K562 (cell line): ENCODE data around the gene MAS1L. TPM values are rescaled to one million over a fixed set of nuclear protein-coding genes. Genes with fewer than 3 reads are reported as not detected.
"Not testable (repeated sequence)": the region's sequence is repeated elsewhere in the genome, so short reads cannot be mapped to it uniquely, and the experiment has no call there.

Experiments
- ATAC-seq: fragments of 200-7000 bp; cut with Tn5 transposase; 3 replicates; pipeline ENCODE4 v1.9.1; 2020; ENCODE audit warnings: moderate library complexity
- BruUV-seq: library from RNA; stranded (reverse); fragments of 400-500 nt; replicated peaks from 2 replicates; lab custom pipeline; 2021; lab: Mats Ljungman, UMichigan
- CTCF ChIA-PET: fragments of 300-600 bp; formaldehyde crosslinking; extraction: SDS; loops from one replicate; lab custom pipeline; 2021; ENCODE audit warnings: low intra/inter-chr PET ratio; lab: Yijun Ruan, JAX
- POLR2A ChIA-PET: fragments of 300-600, 350-650 bp; sonication (Branson Sonifier 250); formaldehyde crosslinking; extraction: SDS; loops from one replicate; lab custom pipeline; 2021; ENCODE audit warnings: antibody characterized with exemption, inconsistent platforms; lab: Yijun Ruan, JAX
- DNase-seq, 4 experiments: peaks; one replicate each; pipeline versions ENCODE4 v3.0.0 to v3.0.0-alpha.2; 2011 to 2018; ENCODE audit warnings: low spot score in 3 of 4, mixed read lengths in 3 of 4; ENCODE audit errors: extremely low read depth in 1 of 4
- FAIRE-seq: peaks from 2 replicates; lab custom pipeline; 2011; peaks lifted over from hg19 to GRCh38; lab: Jason Lieb, UNC
- H2AFZ ChIP-seq: 2 replicates; pipeline ENCODE4 v1.6.0; 2011; ENCODE audit warnings: low read depth, low read length, control low read depth, inconsistent platforms
- H3K27ac ChIP-seq: fragments of 200-600 bp; 3 replicates; pipeline ENCODE4 v1.8.0; 2011; ENCODE audit warnings: low read depth, mild to moderate bottlenecking, control low read depth, inconsistent platforms, low read length, moderate library complexity, mixed read lengths; ENCODE audit errors: extremely low read depth
- H3K27me3 ChIP-seq, 2 experiments: fragments of 300-600 bp in 1 of 2; 2 replicates in 1 of 2; 3 replicates in 1 of 2; pipeline versions ENCODE4 v1.6.0 to v1.8.0; 2011; ENCODE audit warnings: inconsistent platforms in 2 of 2, low read length in 2 of 2, mild to moderate bottlenecking in 1 of 2, mixed read lengths in 1 of 2, moderate library complexity in 1 of 2; ENCODE audit not compliant: control insufficient read depth in 2 of 2, insufficient read depth in 2 of 2
- H3K36me3 ChIP-seq: fragments of 300-600 bp; 3 replicates; pipeline ENCODE4 v1.8.0; 2011; ENCODE audit warnings: mild to moderate bottlenecking, low read length, inconsistent platforms; ENCODE audit not compliant: control insufficient read depth, insufficient read depth
- H3K4me1 ChIP-seq, 2 experiments: fragments of 200-600 bp in 1 of 2; replicated peaks in 1 of 2; 2 replicates in 1 of 2; 3 replicates in 1 of 2; pipeline versions ENCODE4 v1.5.1 to v1.8.0; 2011; ENCODE audit warnings: inconsistent platforms in 2 of 2, low read length in 2 of 2, mild to moderate bottlenecking in 1 of 2, mixed read lengths in 1 of 2, moderate library complexity in 1 of 2; ENCODE audit not compliant: control insufficient read depth in 2 of 2, insufficient read depth in 2 of 2
- H3K4me2 ChIP-seq: 2 replicates; pipeline ENCODE4 v1.6.1; 2011; ENCODE audit warnings: low read length, control low read depth, inconsistent platforms, mixed read lengths; ENCODE audit not compliant: insufficient read depth
- H3K4me3 ChIP-seq: fragments of 200-600 bp; sonication (generic), shearing (Covaris generic); 2 replicates; pipeline ENCODE4 v1.5.1; 2016; ENCODE audit warnings: control low read depth, inconsistent platforms
- H3K79me2 ChIP-seq: fragments of 200-600 bp; 3 replicates; pipeline ENCODE4 v1.8.0; 2011; ENCODE audit warnings: low read length, inconsistent platforms; ENCODE audit not compliant: control insufficient read depth, insufficient read depth
- H3K9ac ChIP-seq, 2 experiments: 2 replicates each; pipeline versions ENCODE4 v1.6.0 to v1.6.1; 2011; ENCODE audit warnings: low read depth in 2 of 2, low read length in 2 of 2, control low read depth in 1 of 2, inconsistent platforms in 1 of 2, mild to moderate bottlenecking in 1 of 2, mixed read lengths in 1 of 2; ENCODE audit not compliant: insufficient read depth in 1 of 2
- H3K9me1 ChIP-seq: one replicate; pipeline ENCODE4 v1.6.0; 2011; ENCODE audit warnings: inconsistent platforms, mild to moderate bottlenecking, low read length, moderate library complexity; ENCODE audit not compliant: control insufficient read depth, insufficient read depth
- H3K9me3 ChIP-seq: replicated peaks from 2 replicates; pipeline ENCODE4 v1.5.1; 2011; ENCODE audit warnings: low read depth, low read length, inconsistent platforms; ENCODE audit not compliant: control insufficient read depth, insufficient read depth
- H4K20me1 ChIP-seq: replicated peaks from 2 replicates; pipeline ENCODE4 v1.6.1; 2011; ENCODE audit warnings: low read length, inconsistent platforms, mixed read lengths; ENCODE audit not compliant: control insufficient read depth, insufficient read depth
- ATF7 ChIP-seq: fragments of 450-650 bp; IDR thresholded peaks from 2 replicates; pipeline ENCODE4 v1.7.1; 2014; ENCODE audit warnings: mild to moderate bottlenecking, moderate library complexity
- C11orf30 ChIP-seq: fragments of 450-650 bp; IDR thresholded peaks from 2 replicates; pipeline ENCODE4 v1.6.1; 2016; ENCODE audit warnings: low read depth, mild to moderate bottlenecking
- CXXC5 ChIP-seq: fragments of 250-450 bp; sonication (Bioruptor Pico); IDR thresholded peaks from 2 replicates; pipeline ENCODE4 v1.8.0; 2022; ENCODE audit warnings: inconsistent platforms, mild to moderate bottlenecking, moderate library complexity
- MIER1 ChIP-seq: fragments of 450-650 bp; IDR thresholded peaks from 2 replicates; pipeline ENCODE4 v1.6.1; 2016; ENCODE audit warnings: antibody characterized with exemption, mild to moderate bottlenecking, low read depth
- PHF8 ChIP-seq: fragments of 200-600 bp; sonication (generic); IDR thresholded peaks from 2 replicates; pipeline ENCODE4 v1.6.1; 2012; ENCODE audit warnings: mixed run types, mild to moderate bottlenecking, inconsistent platforms, low read length, moderate library complexity, borderline replicate concordance
- POLR2H ChIP-seq: IDR thresholded peaks from 2 replicates; pipeline ENCODE4 v1.6.1; 2016; ENCODE audit warnings: missing genetic modification characterization, low read depth, mild to moderate bottlenecking, control low read depth, missing compliant biosample characterization, moderate library complexity
- RAD21 ChIP-seq, 2 experiments: fragments of 250-450 bp in 1 of 2; fragments of 450-650 bp in 1 of 2; sonication (Bioruptor Pico) in 1 of 2; formaldehyde crosslinking in 1 of 2; IDR thresholded peaks in 1 of 2; conservative IDR thresholded peaks in 1 of 2; 2 replicates each; pipeline versions ENCODE4 v1.4.0 to v1.8.0; 2020 to 2022; ENCODE audit warnings: mild to moderate bottlenecking in 2 of 2, moderate library complexity in 1 of 2
- WGBS: fragments of 100-300 bp; shearing (Covaris generic); methylation state at CpG from one replicate; pipeline ENCODE4 v1.1.6; 2016; ENCODE audit warnings: low coverage, mixed read lengths; ENCODE audit not compliant: insufficient coverage; ENCODE audit errors: missing lambda C conversion rate; 5-methylcytosine and 5-hydroxymethylcytosine counted together
- in situ Hi-C: fragments of 300-500 bp; cut with MboI; formaldehyde crosslinking; loops from 4 replicates; pipeline ENCODE4 v1.15.0; 2018; ENCODE audit warnings: inconsistent platforms, mixed read lengths
- intact Hi-C: fragments of 100-400 bp; cut with micrococcal nuclease; formaldehyde crosslinking; loops from 2 replicates; pipeline ENCODE4 v1.14.2; 2022
- polyA plus RNA-seq, 8 experiments: library from polyadenylated mRNA; depleted of rRNA in 4 of 8; stranded (reverse) in 5 of 8; unstranded in 3 of 8; fragments of >200 nt; fragmentation: Nextera tagmentation in 2 of 8; fragmentation: Illumina TruSeq in 1 of 8; extraction: Ambion mirVana in 2 of 8; extraction: Trizol in 1 of 8; gene quantifications; 2 replicates each; pipeline versions ENCODE4 v1.2.1 to v1.2.3, GENCODE V29; 2011 to 2014; ENCODE audit warnings: inconsistent platforms in 1 of 8, missing spikeins in 1 of 8
- total RNA-seq, 7 experiments: library from RNA; depleted of rRNA in 6 of 7; stranded (reverse); fragments of >200 nt in 6 of 7; fragmentation: Illumina TruSeq in 2 of 7; extraction: Trizol in 2 of 7; gene quantifications; 2 replicates each; pipeline versions ENCODE4 v1.2.1 to v1.2.3, GENCODE V29; 2011 to 2021; ENCODE audit warnings: low replicate concordance in 1 of 7
- TF ChIP-seq, protein P1 (sequence below): fragments of 450-650 bp; formaldehyde crosslinking; IDR thresholded peaks from 2 replicates; pipeline ENCODE4 v1.4.0; 2020; ENCODE audit warnings: mild to moderate bottlenecking, moderate library complexity

The MAS1L gene
- total and polyA plus RNA-seq, 9 of the 15 experiments (the other 6 are each of a cell fraction or from before 2014, with no cell fraction given): not detected

DNA sequence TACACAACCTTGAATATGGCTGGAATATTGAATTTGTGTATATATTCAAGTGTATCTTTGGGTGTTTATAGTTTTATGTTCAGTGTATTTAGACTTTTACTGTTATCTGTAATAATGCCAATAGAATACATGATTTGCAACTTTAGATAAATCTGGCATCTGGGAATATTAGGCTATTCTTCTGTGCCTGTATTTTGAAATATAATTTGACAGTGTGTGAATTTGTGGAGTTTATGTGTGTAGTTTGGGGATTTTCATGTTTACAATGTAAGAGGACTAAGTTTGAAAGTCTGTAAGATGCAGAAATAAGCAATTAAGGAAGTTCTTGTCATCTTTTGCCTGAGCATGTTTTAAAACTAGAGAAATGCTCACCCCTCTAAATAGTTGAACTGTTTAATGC is 48.8 kb downstream of the MAS1L start, which contains the start of gene OR10C1:
OR10C1 (plus strand) TSS at position 301 of the 400 bp plus-strand sequence. CDS start 710 bp downstream, outside the sequence.
- in situ Hi-C loops (no loop called here), intact Hi-C loops (loop anchor here (5.0 kb wide), 2 partner anchors 78 to 213 kb away; no protein-coding TSS in a partner anchor)
- Histone ChIP-seq H3K4me2 (no peak within 1 kb of the TSS), H3K4me3 (no peak within 1 kb of the TSS), H2AFZ (no peak within 1 kb of the TSS), H3K4me1 (0 out of 5 replicates have a peak, but pooled peaks cover 0 to 3% of the 10 kb centered on the region in 2 experiments), H3K9me1 (no peaks in the 10 kb centered on the region), H3K27ac (no peak within 1 kb of the TSS), H3K79me2 (no peaks in the 10 kb centered on the region), H3K36me3 (no peaks in the 10 kb centered on the region), H4K20me1 (no peaks in the 10 kb centered on the region), H3K27me3 (peaks cover 0 to 11% of the 10 kb centered on the region in 2 experiments; a peak in 3 of 5 replicates), H3K9me3 (no peaks in the 10 kb centered on the region), H3K9ac (no peak within 1 kb of the TSS)
- TF ChIP-seq PHF8 (no peak), POLR2H (tag) (no peak), MIER1 (no peak), ATF7 (no peak)
- no TSS peak for BruUV-seq
- ATAC-seq: no peak
- DNase-seq: no peak
- POLR2A ChIA-PET: no interaction called here
- FAIRE-seq: no peak
- CTCF ChIA-PET: no interaction called here

DNA sequence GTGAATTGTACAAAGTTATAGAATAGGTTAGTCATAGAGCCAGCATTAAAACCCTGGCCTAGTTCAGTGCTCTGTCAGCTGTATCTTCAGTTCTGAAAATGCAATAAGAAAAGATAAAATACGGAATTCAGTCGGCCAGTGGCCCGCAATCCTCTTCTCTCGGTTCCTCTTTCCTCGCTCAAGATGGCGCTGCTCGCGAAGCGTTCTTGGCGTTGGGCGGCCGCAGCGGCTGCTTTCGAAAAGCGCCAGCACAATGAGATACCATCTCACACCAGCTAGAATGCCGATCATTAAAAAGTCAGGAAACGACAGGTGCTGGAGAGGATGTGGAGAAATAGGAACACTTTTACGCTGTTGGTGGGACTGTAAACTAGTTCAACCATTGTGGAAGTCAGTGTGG is 51.0 kb downstream of the MAS1L start:
- DNase-seq: peak in 2 of 4 experiments; percentile 35 to 71
- peak; percentile 80 for FAIRE-seq
- H3K9ac ChIP-seq, BruUV-seq, H3K27ac ChIP-seq, H4K20me1 ChIP-seq, H3K79me2 ChIP-seq, POLR2A ChIA-PET, H3K4me1 ChIP-seq, in situ Hi-C loops, H3K4me3 ChIP-seq, H3K9me3 ChIP-seq, H3K4me2 ChIP-seq, H3K9me1 ChIP-seq, H3K36me3 ChIP-seq: not testable (repeated sequence)
- H3K27me3 ChIP-seq: peaks cover 0 to 15% of the 10 kb centered on the region in 2 experiments; a peak in 3 of 5 replicates
- peak; percentile 95 for ATAC-seq
- intact Hi-C loops: loop anchor here (1.0 to 5.0 kb wide), 3 partner anchors 81 to 216 kb away; no protein-coding TSS in a partner anchor
- 0 out of 2 replicates have a peak overlapping the region, but pooled peaks have one; percentile 27 for H2AFZ ChIP-seq
- CTCF ChIA-PET: interaction anchor here (0.7 to 1.2 kb wide), 4 partner anchors 153 to 316 kb away, joined by 3 read pairs; no protein-coding TSS in a partner anchor
- under 1% methylated on average over 18 of the region's 18 CpGs for WGBS
- TF ChIP-seq, protein P1, sequence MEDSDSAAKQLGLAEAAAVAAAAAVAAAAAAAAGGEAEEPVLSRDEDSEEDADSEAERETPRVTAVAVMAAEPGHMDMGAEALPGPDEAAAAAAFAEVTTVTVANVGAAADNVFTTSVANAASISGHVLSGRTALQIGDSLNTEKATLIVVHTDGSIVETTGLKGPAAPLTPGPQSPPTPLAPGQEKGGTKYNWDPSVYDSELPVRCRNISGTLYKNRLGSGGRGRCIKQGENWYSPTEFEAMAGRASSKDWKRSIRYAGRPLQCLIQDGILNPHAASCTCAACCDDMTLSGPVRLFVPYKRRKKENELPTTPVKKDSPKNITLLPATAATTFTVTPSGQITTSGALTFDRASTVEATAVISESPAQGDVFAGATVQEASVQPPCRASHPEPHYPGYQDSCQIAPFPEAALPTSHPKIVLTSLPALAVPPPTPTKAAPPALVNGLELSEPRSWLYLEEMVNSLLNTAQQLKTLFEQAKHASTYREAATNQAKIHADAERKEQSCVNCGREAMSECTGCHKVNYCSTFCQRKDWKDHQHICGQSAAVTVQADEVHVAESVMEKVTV (CRISPR knock-in tag): peak; percentile 95
- TF ChIP-seq C11orf30: 0 out of 2 replicates have a peak, but pooled peaks have one; percentile 1
- peak; percentile 89 to 99 for TF ChIP-seq RAD21 (CRISPR knock-in tag; conservative IDR thresholded peaks at IDR 0.05 in 1 of 2, IDR thresholded peaks at IDR 0.05 in 1 of 2)
- peak; percentile 58 for TF ChIP-seq CXXC5
